Measurements from ENCODE around the gene IKZF2.

IKZF2 gene

DNA sequence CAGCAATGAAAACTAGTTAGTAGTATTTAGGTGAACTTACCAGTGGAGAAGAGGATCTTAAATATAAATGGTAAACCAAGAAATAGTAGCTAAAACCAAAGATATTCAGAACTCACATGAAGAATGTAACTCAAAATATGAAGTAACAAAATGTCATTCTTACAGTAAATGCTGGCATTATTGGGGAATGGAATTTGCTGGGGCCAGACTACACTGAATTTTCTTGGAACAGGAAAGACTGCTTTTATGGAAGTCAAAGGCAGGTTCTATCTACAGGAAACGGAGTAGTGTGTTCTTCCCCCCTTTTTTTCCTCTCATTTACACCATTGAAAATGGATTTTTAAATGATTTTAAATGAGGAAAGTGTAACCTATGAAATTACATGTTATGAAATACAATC lies 188.7 kb downstream of the IKZF2 start:
- TF ChIP-seq, protein P1, sequence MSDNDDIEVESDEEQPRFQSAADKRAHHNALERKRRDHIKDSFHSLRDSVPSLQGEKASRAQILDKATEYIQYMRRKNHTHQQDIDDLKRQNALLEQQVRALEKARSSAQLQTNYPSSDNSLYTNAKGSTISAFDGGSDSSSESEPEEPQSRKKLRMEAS (IDR thresholded peaks at IDR 0.05; ENCODE audit: low read depth, low read length): no peak
- no peak for TF ChIP-seq MYC (IDR thresholded peaks at IDR 0.05; ENCODE audit: low read depth, low read length)
- no peak for TF ChIP-seq POLR2A (IDR thresholded peaks at IDR 0.05; ENCODE audit: extremely low read depth, insufficient read length)
- TF ChIP-seq, protein P2, sequence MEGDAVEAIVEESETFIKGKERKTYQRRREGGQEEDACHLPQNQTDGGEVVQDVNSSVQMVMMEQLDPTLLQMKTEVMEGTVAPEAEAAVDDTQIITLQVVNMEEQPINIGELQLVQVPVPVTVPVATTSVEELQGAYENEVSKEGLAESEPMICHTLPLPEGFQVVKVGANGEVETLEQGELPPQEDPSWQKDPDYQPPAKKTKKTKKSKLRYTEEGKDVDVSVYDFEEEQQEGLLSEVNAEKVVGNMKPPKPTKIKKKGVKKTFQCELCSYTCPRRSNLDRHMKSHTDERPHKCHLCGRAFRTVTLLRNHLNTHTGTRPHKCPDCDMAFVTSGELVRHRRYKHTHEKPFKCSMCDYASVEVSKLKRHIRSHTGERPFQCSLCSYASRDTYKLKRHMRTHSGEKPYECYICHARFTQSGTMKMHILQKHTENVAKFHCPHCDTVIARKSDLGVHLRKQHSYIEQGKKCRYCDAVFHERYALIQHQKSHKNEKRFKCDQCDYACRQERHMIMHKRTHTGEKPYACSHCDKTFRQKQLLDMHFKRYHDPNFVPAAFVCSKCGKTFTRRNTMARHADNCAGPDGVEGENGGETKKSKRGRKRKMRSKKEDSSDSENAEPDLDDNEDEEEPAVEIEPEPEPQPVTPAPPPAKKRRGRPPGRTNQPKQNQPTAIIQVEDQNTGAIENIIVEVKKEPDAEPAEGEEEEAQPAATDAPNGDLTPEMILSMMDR (IDR thresholded peaks at IDR 0.05; ENCODE audit: low read depth, low read length): no peak
- no peak overlapping the region for H3K4me3 ChIP-seq (ENCODE audit: low read depth, low read length)
- no peak for DNase-seq (ENCODE audit: low read depth)

DNA sequence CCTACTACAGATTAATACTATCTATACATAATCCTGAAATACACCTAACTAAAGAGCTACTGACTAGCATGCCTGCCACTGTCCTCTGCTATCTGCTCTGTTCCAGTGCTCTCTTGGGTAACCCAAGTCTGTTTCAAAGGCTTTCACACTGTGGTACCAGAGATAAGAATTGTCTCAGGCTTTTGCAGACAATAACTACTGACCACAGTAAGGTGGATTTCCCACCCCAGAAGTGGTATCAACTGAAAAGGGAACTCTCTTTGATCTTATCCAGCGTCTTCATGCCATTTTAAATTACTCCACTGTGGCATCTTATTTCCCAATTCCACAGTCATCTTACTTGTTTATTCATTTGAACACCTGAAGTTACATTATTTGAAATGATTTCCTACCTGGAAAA lies 190.2 kb downstream of the IKZF2 start:
- TF ChIP-seq POLR2A (IDR thresholded peaks at IDR 0.05; ENCODE audit: extremely low read depth, insufficient read length) (no peak), MYC (IDR thresholded peaks at IDR 0.05; ENCODE audit: low read depth, low read length) (no peak)
- TF ChIP-seq, protein P2 (IDR thresholded peaks at IDR 0.05; ENCODE audit: low read depth, low read length): no peak
- TF ChIP-seq, protein P1 (IDR thresholded peaks at IDR 0.05; ENCODE audit: low read depth, low read length): no peak
- peak; percentile 72 for DNase-seq (ENCODE audit: low read depth)
- H3K4me3 ChIP-seq (ENCODE audit: low read depth, low read length): no peak overlapping the region

DNA sequence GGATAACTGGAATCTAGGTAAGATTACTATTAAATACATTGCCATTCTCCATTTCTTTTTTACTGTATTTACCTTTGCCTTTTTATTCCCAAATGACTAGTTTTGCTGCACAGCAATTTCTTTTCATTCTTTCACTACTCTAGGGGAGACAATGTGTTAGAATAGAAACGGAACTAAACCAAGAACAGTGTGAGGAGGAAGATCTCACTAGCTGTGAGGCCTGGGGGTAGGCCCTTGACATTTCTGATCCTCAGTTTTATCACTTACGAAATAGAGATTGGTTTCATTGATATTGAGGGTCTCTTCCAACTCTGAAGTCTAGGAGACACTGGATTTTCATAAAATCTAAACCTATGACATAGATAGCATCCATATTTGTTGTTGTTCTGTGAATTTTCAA lies 191.1 kb downstream of the IKZF2 start:
- no peak overlapping the region for H3K4me3 ChIP-seq (ENCODE audit: low read depth, low read length)
- TF ChIP-seq POLR2A (IDR thresholded peaks at IDR 0.05; ENCODE audit: extremely low read depth, insufficient read length): no peak
- TF ChIP-seq MYC (IDR thresholded peaks at IDR 0.05; ENCODE audit: low read depth, low read length): no peak
- TF ChIP-seq, protein P1 (IDR thresholded peaks at IDR 0.05; ENCODE audit: low read depth, low read length): no peak
- TF ChIP-seq, protein P2 (IDR thresholded peaks at IDR 0.05; ENCODE audit: low read depth, low read length): no peak
- peak; percentile 21 for DNase-seq (ENCODE audit: low read depth)

DNA sequence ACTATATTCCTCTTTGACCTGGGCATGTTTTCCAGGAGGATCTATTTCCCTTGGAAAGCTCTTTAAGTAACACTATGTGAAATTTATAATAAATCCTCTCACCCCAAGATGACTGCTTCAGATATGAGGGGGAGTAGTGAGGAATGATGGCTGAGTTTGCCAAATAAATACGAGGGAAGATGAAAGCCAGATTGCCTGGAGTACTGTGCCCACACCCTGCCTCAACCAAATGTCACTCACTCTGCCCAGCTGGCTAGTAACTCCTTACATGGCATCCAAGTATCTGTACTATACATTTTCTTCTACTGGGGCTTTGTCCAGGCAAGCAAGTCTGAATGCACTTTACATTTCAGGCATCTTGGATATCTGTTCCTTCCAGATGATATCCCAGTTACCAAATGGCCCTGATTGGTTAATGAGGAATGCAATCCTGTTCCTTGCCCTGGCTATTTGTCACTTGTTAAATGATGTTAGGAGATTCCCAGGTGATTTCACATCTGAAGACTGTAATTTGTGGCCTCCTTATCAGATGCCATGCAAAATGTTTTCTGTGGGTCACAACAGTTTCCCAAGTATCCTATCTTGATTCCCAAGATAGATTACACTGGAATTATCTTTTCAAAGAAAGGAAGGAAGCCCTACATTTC lies 191.8 kb downstream of the IKZF2 start:
- no peak for DNase-seq (ENCODE audit: low read depth)
- TF ChIP-seq MYC (IDR thresholded peaks at IDR 0.05; ENCODE audit: low read depth, low read length) (no peak), POLR2A (IDR thresholded peaks at IDR 0.05; ENCODE audit: extremely low read depth, insufficient read length) (no peak)
- TF ChIP-seq, protein P1 (IDR thresholded peaks at IDR 0.05; ENCODE audit: low read depth, low read length): no peak
- TF ChIP-seq, protein P2 (IDR thresholded peaks at IDR 0.05; ENCODE audit: low read depth, low read length): no peak
- H3K4me3 ChIP-seq (ENCODE audit: low read depth, low read length): no peak overlapping the region

DNA sequence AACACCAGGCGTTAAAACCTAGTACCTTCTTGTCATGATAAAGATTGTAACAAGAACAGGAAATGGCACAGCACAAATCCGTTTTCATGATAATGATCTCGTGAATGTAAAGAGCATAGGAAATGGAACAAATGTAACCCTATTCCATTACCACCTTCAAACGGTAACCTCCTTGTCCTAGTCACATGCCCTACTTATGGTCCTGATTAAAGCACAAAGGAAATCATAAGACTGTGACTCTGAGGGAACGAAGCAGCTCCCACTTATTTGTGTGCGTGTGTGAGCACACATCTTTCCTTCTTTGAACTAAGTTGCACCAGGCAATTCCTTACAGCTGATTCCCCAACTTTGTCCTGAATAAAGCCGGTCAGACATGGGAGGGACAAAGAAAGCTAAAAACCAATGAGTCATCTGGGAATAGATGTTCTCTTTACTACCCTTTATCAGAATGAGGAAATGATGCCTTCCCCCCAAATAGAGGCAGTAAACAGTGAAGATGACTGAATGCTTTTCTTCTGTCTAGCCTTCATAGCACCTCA lies 192.6 kb downstream of the IKZF2 start:
- H3K4me3 ChIP-seq (ENCODE audit: low read depth, low read length): no peak overlapping the region
- no peak for TF ChIP-seq MYC (IDR thresholded peaks at IDR 0.05; ENCODE audit: low read depth, low read length)
- TF ChIP-seq POLR2A (IDR thresholded peaks at IDR 0.05; ENCODE audit: extremely low read depth, insufficient read length): no peak
- TF ChIP-seq, protein P1 (IDR thresholded peaks at IDR 0.05; ENCODE audit: low read depth, low read length): no peak
- TF ChIP-seq, protein P2 (IDR thresholded peaks at IDR 0.05; ENCODE audit: low read depth, low read length): no peak
- peak; percentile 46 for DNase-seq (ENCODE audit: low read depth)
